Heart left ventricle (tissue), 13 donors: Measurements from ENCODE around the gene HMGN2.

Experiments used
- CTCF ChIP-seq, 12 donors: fragments of 200-600 bp; sonication (generic) in 4 of 12; IDR thresholded peaks; one replicate each; pipeline versions ENCODE4 v1.5.0 to v1.8.0; 2018 to 2022; ENCODE audit warnings: antibody characterized with exemption in 12 of 12, mild to moderate bottlenecking in 5 of 12
- POLR2A ChIP-seq, 2 donors: fragments of 450-650 bp; IDR thresholded peaks; one replicate each; pipeline ENCODE4 v1.6.1; 2017; ENCODE audit warnings: antibody characterized with exemption in 2 of 2, mild to moderate bottlenecking in 2 of 2, moderate library complexity in 2 of 2
- donor health status: ischemic (EF 13 %, LVEDD 7.1; RV severe dilation, severe dysfunction).
- donor health status: DM: no; HTN: yes; CAD: no.
- donor health status: DM: no; HTN: no; CAD: no.
- donor health status: ischemic (EF 25% LVEDD 6.9; RV normal size, moderate dysfunction).
- donor health status: ischemic (EF 25% LVEDD 5.7; RV mildly dilated, moderate dysfunction).
- donor health status: ischemic (EF 35%, LVEDD 5.7; RV mildly dilated, moderate dysfunction).
- donor health status: nonischemic (EF 11% LVEDD 7.7; RV severe dilation, severe dysfunction).
- donor health status: DM: yes; HTN: yes; CAD: no.
- donor health status: PGD.
- donor health status: ischemic (EF 29% LVEDD 5.4; RV normal size, mild dysfunction).
- donor health status: nonischemic (EF 23%, LVEDD 6.1; RV moderate dilation, normal function).

GRCh38 chr1:26470878-26471497, 1.3 kb upstream of the HMGN2 start:
- TF ChIP-seq CTCF (IDR thresholded peaks at IDR 0.05) (no peak), POLR2A (IDR thresholded peaks at IDR 0.05) (no peak)
